Kidney epithelial cell (primary cell): ENCODE measurements around the gene NDUFS4. TPM values are rescaled to one million over a fixed set of nuclear protein-coding genes. Genes with fewer than 3 reads are reported as not detected.

Experiments
- DNase-seq: peaks from one replicate; pipeline ENCODE4 v3.0.0-alpha.2; 2010; ENCODE audit warnings: low read depth
- H3K27me3 ChIP-seq: 2 replicates; pipeline ENCODE4 v1.6.0; 2011; ENCODE audit warnings: low read length; ENCODE audit not compliant: control insufficient read depth, insufficient read depth
- H3K36me3 ChIP-seq: 2 replicates; pipeline ENCODE4 v1.5.1; 2011; ENCODE audit warnings: low read length; ENCODE audit not compliant: control insufficient read depth, insufficient read depth
- H3K4me3 ChIP-seq: 2 replicates; pipeline ENCODE4 v1.5.1; 2011; ENCODE audit warnings: low read depth, mild to moderate bottlenecking, control low read depth, low read length
- total RNA-seq: library from RNA; depleted of rRNA; stranded (reverse); fragments of >200 nt; gene quantifications from 2 replicates; pipeline ENCODE4 v1.2.3, GENCODE V29; 2015
- TF ChIP-seq, protein P1 (sequence below): IDR thresholded peaks from 2 replicates; pipeline ENCODE4 v1.5.1; 2011; ENCODE audit warnings: mild to moderate bottlenecking, moderate library complexity, low read length, control low read depth, inconsistent platforms; ENCODE audit not compliant: insufficient read depth, poor library complexity, severe bottlenecking

NDUFS4 gene
- total RNA-seq, 1 donor from 2014 or later, result 135 TPM

DNA sequence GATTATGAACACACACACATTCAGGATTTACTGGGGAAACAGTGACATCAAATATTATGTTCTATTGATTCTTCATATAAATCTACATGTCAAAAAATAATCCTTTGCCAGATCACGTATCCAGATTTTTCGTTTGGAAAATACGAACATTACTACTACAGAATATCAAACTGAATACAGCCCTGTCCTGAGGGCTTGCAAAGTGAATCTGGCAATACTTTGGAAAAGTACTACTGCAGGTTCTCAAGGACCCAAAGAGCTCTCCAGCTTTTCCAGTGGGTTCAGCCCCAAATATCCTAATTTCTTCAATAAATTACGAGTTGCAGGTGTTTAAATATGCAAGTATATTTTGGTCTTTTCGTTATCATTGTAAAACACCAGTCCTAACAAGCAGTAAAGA, 411 bp upstream of the NDUFS4 start:
- H3K27me3 ChIP-seq, result no peaks in the 10 kb centered on the region
- H3K36me3 ChIP-seq, result no peaks in the 10 kb centered on the region
- no peak for DNase-seq
- TF ChIP-seq, protein P1, sequence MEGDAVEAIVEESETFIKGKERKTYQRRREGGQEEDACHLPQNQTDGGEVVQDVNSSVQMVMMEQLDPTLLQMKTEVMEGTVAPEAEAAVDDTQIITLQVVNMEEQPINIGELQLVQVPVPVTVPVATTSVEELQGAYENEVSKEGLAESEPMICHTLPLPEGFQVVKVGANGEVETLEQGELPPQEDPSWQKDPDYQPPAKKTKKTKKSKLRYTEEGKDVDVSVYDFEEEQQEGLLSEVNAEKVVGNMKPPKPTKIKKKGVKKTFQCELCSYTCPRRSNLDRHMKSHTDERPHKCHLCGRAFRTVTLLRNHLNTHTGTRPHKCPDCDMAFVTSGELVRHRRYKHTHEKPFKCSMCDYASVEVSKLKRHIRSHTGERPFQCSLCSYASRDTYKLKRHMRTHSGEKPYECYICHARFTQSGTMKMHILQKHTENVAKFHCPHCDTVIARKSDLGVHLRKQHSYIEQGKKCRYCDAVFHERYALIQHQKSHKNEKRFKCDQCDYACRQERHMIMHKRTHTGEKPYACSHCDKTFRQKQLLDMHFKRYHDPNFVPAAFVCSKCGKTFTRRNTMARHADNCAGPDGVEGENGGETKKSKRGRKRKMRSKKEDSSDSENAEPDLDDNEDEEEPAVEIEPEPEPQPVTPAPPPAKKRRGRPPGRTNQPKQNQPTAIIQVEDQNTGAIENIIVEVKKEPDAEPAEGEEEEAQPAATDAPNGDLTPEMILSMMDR, result no peak
- peak overlapping the region; percentile 100 for H3K4me3 ChIP-seq

- Histone ChIP-seq H3K36me3 (no peaks in the 10 kb centered on the region), H3K4me3 (no peak overlapping the region), H3K27me3 (no peaks in the 10 kb centered on the region)
- DNase-seq, result no peak
- TF ChIP-seq, protein P1, result no peak
Observed at GRCh38 chr5:53568401-53568800, 8.0 kb downstream of the NDUFS4 start.

DNA sequence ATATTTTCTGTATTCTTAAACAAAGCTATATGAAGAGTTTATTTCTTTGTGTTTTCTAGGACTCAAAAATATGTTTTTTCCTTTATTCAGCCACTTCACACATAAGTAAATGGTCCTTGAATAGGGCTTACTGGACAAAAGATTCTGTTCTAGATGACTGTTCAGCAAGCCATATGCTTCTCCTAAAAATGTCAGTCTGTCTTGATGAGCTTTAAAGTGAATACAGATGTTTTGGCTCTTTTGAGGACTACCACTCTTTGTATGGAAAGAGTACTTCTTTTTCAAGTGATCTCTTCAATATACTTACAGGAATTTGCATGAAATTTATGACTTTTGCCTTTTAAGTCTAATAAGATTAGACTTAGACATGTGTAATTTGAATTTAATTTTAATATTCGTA, 8.4 kb downstream of the NDUFS4 start:
- H3K36me3 ChIP-seq, result no peaks in the 10 kb centered on the region
- TF ChIP-seq, protein P1, result no peak

GRCh38 chr5:53569453-53569852, 9.0 kb downstream of the NDUFS4 start:
- TF ChIP-seq, protein P1, result no peak
- no peaks in the 10 kb centered on the region for H3K36me3 ChIP-seq
- H3K27me3 ChIP-seq, result no peaks in the 10 kb centered on the region
- H3K4me3 ChIP-seq, result no peak overlapping the region
- DNase-seq, result no peak

More for the DNA sequence above, 8.4 kb downstream of the NDUFS4 start:
- Histone ChIP-seq H3K27me3 (no peaks in the 10 kb centered on the region), H3K4me3 (no peak overlapping the region)
- DNase-seq, result no peak

- no peak for DNase-seq
- no peaks in the 10 kb centered on the region for H3K27me3 ChIP-seq
- H3K4me3 ChIP-seq, result no peak overlapping the region
- H3K36me3 ChIP-seq, result no peaks in the 10 kb centered on the region
- TF ChIP-seq, protein P1, result no peak
Observed at GRCh38 chr5:53571403-53571802, 11.0 kb downstream of the NDUFS4 start.

- TF ChIP-seq, protein P1, result no peak
- no peak overlapping the region for H3K4me3 ChIP-seq
- H3K27me3 ChIP-seq, result no peaks in the 10 kb centered on the region
- no peak for DNase-seq
- H3K36me3 ChIP-seq, result peaks cover 1% of the 10 kb centered on the region
Observed at GRCh38 chr5:53575101-53575500, 14.7 kb downstream of the NDUFS4 start.
